Measurements from ENCODE around the gene GHRH.

GHRH gene

GRCh38 chr20:37261714-37262113 lies at the start of gene GHRH:
GHRH (minus strand) TSS chr20:37261814; CDS start chr20:37256889, 4,925 bp downstream.
- DNase-seq, result no peak

- DNase-seq, result no peak
Observed at GRCh38 chr20:37310951-37311350, 49.3 kb upstream of the GHRH start.

GRCh38 chr20:37309936-37310590 lies 48.4 kb upstream of the GHRH start:
- no peak for DNase-seq

- no peak for DNase-seq
Observed at GRCh38 chr20:37309290-37309689, 47.7 kb upstream of the GHRH start.

- peak; percentile 41 for DNase-seq
Observed at GRCh38 chr20:37308086-37309050, 46.8 kb upstream of the GHRH start.

- no peak for DNase-seq
Observed at GRCh38 chr20:37305839-37306238, 44.2 kb upstream of the GHRH start.

GRCh38 chr20:37305079-37305478 lies 43.5 kb upstream of the GHRH start:
- no peak for DNase-seq

GRCh38 chr20:37303637-37304036 lies 42.0 kb upstream of the GHRH start:
- DNase-seq, result no peak

- no peak for DNase-seq
Observed at GRCh38 chr20:37302981-37303380, 41.4 kb upstream of the GHRH start.

- no peak for DNase-seq
Observed at GRCh38 chr20:37301558-37301957, 39.9 kb upstream of the GHRH start.

GRCh38 chr20:37301120-37301519 lies 39.5 kb upstream of the GHRH start:
- DNase-seq, result no peak

GRCh38 chr20:37299718-37300528 lies 38.3 kb upstream of the GHRH start:
- no peak for DNase-seq

GRCh38 chr20:37298190-37298939 lies 36.8 kb upstream of the GHRH start:
- DNase-seq, result no peak

- no peak for DNase-seq
Observed at GRCh38 chr20:37297066-37297736, 35.6 kb upstream of the GHRH start.

- DNase-seq, result no peak
Observed at GRCh38 chr20:37296371-37296770, 34.8 kb upstream of the GHRH start.

- DNase-seq, result no peak
Observed at GRCh38 chr20:37295595-37295994, 34.0 kb upstream of the GHRH start.

- peak; percentile 58 for DNase-seq
Observed at GRCh38 chr20:37295001-37295400, 33.4 kb upstream of the GHRH start.

GRCh38 chr20:37294262-37294981 lies 32.8 kb upstream of the GHRH start:
- no peak for DNase-seq

- no peak for DNase-seq
Observed at GRCh38 chr20:37293301-37293943, 31.8 kb upstream of the GHRH start.

GRCh38 chr20:37291724-37292126 lies 30.1 kb upstream of the GHRH start:
- DNase-seq, result no peak

Data from activated CD4-positive, alpha-beta T cell treated with anti-CD3 and anti-CD28 coated beads, Interleukin-2, amount 50 U/mL, for 16 hours (primary cell).